HEK293 (cell line): ENCODE results near the gene PLCH2.
A peak's percentile ranks its signal among the peaks of the same experiment; 100 is the strongest.

ENCODE experiments used
- CTCF ChIA-PET: fragments of 350-600 bp; formaldehyde crosslinking; extraction: SDS; loops from one replicate; lab custom pipeline; 2021; ENCODE audit warnings: antibody characterized with exemption; lab: Yijun Ruan, JAX
- POLR2A ChIA-PET: fragments of 300-600 bp; formaldehyde crosslinking; extraction: SDS; loops from one replicate; lab custom pipeline; 2020; ENCODE audit warnings: antibody characterized with exemption, inconsistent platforms; lab: Yijun Ruan, JAX
- H3K27ac ChIP-seq: fragments of 200-500 bp; sonication (Bioruptor generic); 2 replicates; pipeline ENCODE4 v1.5.1; 2014; ENCODE audit warnings: low read depth, low read length, control low read depth, inconsistent platforms; ENCODE audit errors: extremely low read depth
- H3K36me3 ChIP-seq, 2 experiments: fragments of 200-500 bp in 1 of 2; sonication (Bioruptor generic) in 1 of 2; 1 replicate in 1 of 2; 2 replicates in 1 of 2; pipeline ENCODE4 v1.5.1; 2014 to 2017; ENCODE audit warnings: inconsistent platforms in 2 of 2, low read length in 2 of 2; ENCODE audit not compliant: control insufficient read depth in 2 of 2, insufficient read depth in 1 of 2
- H3K4me1 ChIP-seq: fragments of 200-500 bp; sonication (Bioruptor generic); 2 replicates; pipeline ENCODE4 v1.5.1; 2014; ENCODE audit warnings: mild to moderate bottlenecking, low read length, inconsistent platforms; ENCODE audit not compliant: control insufficient read depth, insufficient read depth
- H3K4me3 ChIP-seq: 2 replicates; pipeline ENCODE4 v1.5.1; 2011; ENCODE audit warnings: low read depth, mild to moderate bottlenecking, control low read depth, low read length, moderate library complexity
- H3K9me3 ChIP-seq: fragments of 200-500 bp; sonication (Bioruptor generic); 2 replicates; pipeline ENCODE4 v1.5.1; 2014; ENCODE audit warnings: low read depth, low read length, inconsistent platforms; ENCODE audit not compliant: control insufficient read depth, insufficient read depth
- EGR2 ChIP-seq: fragments of 450-650 bp; formaldehyde crosslinking; IDR thresholded peaks from 2 replicates; pipeline ENCODE4 v1.5.1; 2016; ENCODE audit warnings: low read depth, missing biosample characterization, missing genetic modification characterization
- GLIS1 ChIP-seq: fragments of 450-650 bp; formaldehyde crosslinking; IDR thresholded peaks from 2 replicates; pipeline ENCODE4 v1.5.1; 2016; ENCODE audit warnings: missing biosample characterization, missing genetic modification characterization
- GLIS2 ChIP-seq: fragments of 450-650 bp; formaldehyde crosslinking; IDR thresholded peaks from 2 replicates; pipeline ENCODE4 v1.5.1; 2016; ENCODE audit warnings: missing biosample characterization, missing genetic modification characterization
- HOXA7 ChIP-seq: sonication (generic); formaldehyde crosslinking; IDR thresholded peaks from 2 replicates; pipeline ENCODE4 v1.8.1; 2022; ENCODE audit warnings: missing genetic modification reagents, borderline replicate concordance
- HOXC10 ChIP-seq: sonication (generic); formaldehyde crosslinking; IDR thresholded peaks from 2 replicates; pipeline ENCODE4 v1.8.1; 2023; ENCODE audit warnings: mild to moderate bottlenecking, missing genetic modification reagents
- IKZF3 ChIP-seq: fragments of 450-650 bp; IDR thresholded peaks from 2 replicates; pipeline ENCODE4 v1.5.0; 2018; ENCODE audit warnings: missing biosample characterization, mild to moderate bottlenecking, missing genetic modification characterization, moderate library complexity
- KLF1 ChIP-seq: fragments of 450-650 bp; formaldehyde crosslinking; IDR thresholded peaks from 2 replicates; pipeline ENCODE4 v1.5.1; 2016; ENCODE audit warnings: missing biosample characterization, missing genetic modification characterization
- PATZ1 ChIP-seq: fragments of 450-650 bp; formaldehyde crosslinking; IDR thresholded peaks from 2 replicates; pipeline ENCODE4 v1.5.1; 2016; ENCODE audit warnings: missing biosample characterization, missing genetic modification characterization
- REST ChIP-seq: fragments of 450-650 bp; formaldehyde crosslinking; IDR thresholded peaks from 2 replicates; pipeline ENCODE4 v1.5.1; 2016; ENCODE audit warnings: missing biosample characterization, missing genetic modification characterization
- TRIM28 ChIP-seq: IDR thresholded peaks from 2 replicates; pipeline ENCODE4 v1.6.1; 2011; ENCODE audit warnings: low read length, control low read depth, borderline replicate concordance
- ZBTB8A ChIP-seq: fragments of 450-650 bp; formaldehyde crosslinking; IDR thresholded peaks from 2 replicates; pipeline ENCODE4 v1.5.1; 2016; ENCODE audit warnings: missing biosample characterization, missing genetic modification characterization
- ZFHX2 ChIP-seq: fragments of 450-650 bp; formaldehyde crosslinking; conservative IDR thresholded peaks from 2 replicates; pipeline ENCODE4 v1.5.1; 2016; ENCODE audit warnings: missing biosample characterization, missing genetic modification characterization
- ZFP3 ChIP-seq: fragments of 450-650 bp; formaldehyde crosslinking; IDR thresholded peaks from 2 replicates; pipeline ENCODE4 v1.5.1; 2016; ENCODE audit warnings: low read depth, missing biosample characterization, missing genetic modification characterization
- ZFP41 ChIP-seq: fragments of 450-650 bp; formaldehyde crosslinking; IDR thresholded peaks from 2 replicates; pipeline ENCODE4 v1.5.1; 2016; ENCODE audit warnings: missing biosample characterization, missing genetic modification characterization, borderline replicate concordance
- ZIC2 ChIP-seq: fragments of 450-650 bp; formaldehyde crosslinking; IDR thresholded peaks from 2 replicates; pipeline ENCODE4 v1.5.1; 2016; ENCODE audit warnings: missing biosample characterization, missing genetic modification characterization
- ZNF10 ChIP-seq: fragments of 450-650 bp; formaldehyde crosslinking; IDR thresholded peaks from 2 replicates; pipeline ENCODE4 v1.5.1; 2017; ENCODE audit warnings: missing biosample characterization, missing genetic modification characterization
- ZNF140 ChIP-seq: fragments of 450-650 bp; formaldehyde crosslinking; IDR thresholded peaks from 2 replicates; pipeline ENCODE4 v1.5.1; 2016; ENCODE audit warnings: missing biosample characterization, missing genetic modification characterization
- ZNF214 ChIP-seq: fragments of 450-650 bp; formaldehyde crosslinking; IDR thresholded peaks from 2 replicates; pipeline ENCODE4 v1.5.1; 2017; ENCODE audit warnings: missing biosample characterization, mild to moderate bottlenecking, missing genetic modification characterization, borderline replicate concordance
- ZNF416 ChIP-seq: fragments of 450-650 bp; formaldehyde crosslinking; IDR thresholded peaks from 2 replicates; pipeline ENCODE4 v1.5.1; 2016; ENCODE audit warnings: missing biosample characterization, missing genetic modification characterization
- ZNF549 ChIP-seq: fragments of 450-650 bp; IDR thresholded peaks from 2 replicates; pipeline ENCODE4 v1.5.1; 2018; ENCODE audit warnings: missing biosample characterization, missing genetic modification characterization, mild to moderate bottlenecking, inconsistent platforms, moderate library complexity
- ZNF768 ChIP-seq: fragments of 450-650 bp; formaldehyde crosslinking; IDR thresholded peaks from 2 replicates; pipeline ENCODE4 v1.5.1; 2018; ENCODE audit warnings: missing biosample characterization, mild to moderate bottlenecking, missing genetic modification characterization
- ZNF837 ChIP-seq: fragments of 450-650 bp; formaldehyde crosslinking; IDR thresholded peaks from 2 replicates; pipeline ENCODE4 v1.5.1; 2016; ENCODE audit warnings: missing biosample characterization, missing genetic modification characterization
- ZSCAN30 ChIP-seq: fragments of 450-650 bp; IDR thresholded peaks from 2 replicates; pipeline ENCODE4 v1.5.1; 2018; ENCODE audit warnings: missing biosample characterization, mild to moderate bottlenecking, missing genetic modification characterization, moderate library complexity

Gene PLCH2

GRCh38 chr1:2543543-2544092, 67.5 kb downstream of the PLCH2 start (continued):
- TF ChIP-seq ZIC2 (tag by site-specific recombination) (peak; percentile 86), KLF1 (tag by site-specific recombination) (peak; percentile 63), ZNF10 (tag by site-specific recombination) (peak; percentile 57; the same call in 1 of the 2 replicates), REST (tag by site-specific recombination) (no peak), ZFHX2 (tag by site-specific recombination) (peak; percentile 65)
- TF ChIP-seq, all 188 proteins: peak for 10

GRCh38 chr1:2544093-2544874, 68.2 kb downstream of the PLCH2 start:
- H3K4me1 ChIP-seq: peaks cover 6% of the 10 kb centered on the region
- no peaks in the 10 kb centered on the region for H3K36me3 ChIP-seq
- no peak for TF ChIP-seq ZFP41 (tag by site-specific recombination)
- TF ChIP-seq GLIS1 (tag by site-specific recombination): peak; percentile 43; the same call in 1 of the 2 replicates
- 0 out of 2 replicates have a peak, but pooled peaks have one; percentile 6 for TF ChIP-seq PATZ1 (tag by site-specific recombination)
- H3K4me3 ChIP-seq: no peak overlapping the region
- POLR2A ChIA-PET: interaction anchor here (0.5 to 1.4 kb wide), 3 partner anchors 9 to 99 kb away, joined by 3 to 8 read pairs (median 4); partner anchors contain the start of gene PANK4
- H3K9me3 ChIP-seq: no peaks in the 10 kb centered on the region
- H3K27ac ChIP-seq: no peak overlapping the region
- CTCF ChIA-PET: no interaction called here

GRCh38 chr1:2544875-2545640, 69.0 kb downstream of the PLCH2 start:
- Histone ChIP-seq H3K9me3 (no peaks in the 10 kb centered on the region), H3K27ac (no peak overlapping the region), H3K36me3 (no peaks in the 10 kb centered on the region), H3K4me3 (no peak overlapping the region), H3K4me1 (peaks cover 6% of the 10 kb centered on the region)
- ChIA-PET CTCF (interaction anchor here (0.6 to 3.8 kb wide), 2 partner anchors 130 to 138 kb away, joined by 3 to 31 read pairs; no protein-coding TSS in a partner anchor), POLR2A (interaction anchor here (0.7 to 2.9 kb wide), 8 partner anchors 19 to 140 kb away, joined by 3 to 33 read pairs (median 4); partner anchors contain the start of gene PANK4)
- TF ChIP-seq ZNF214 (no peak), TRIM28 (no peak), ZNF549 (tag by site-specific recombination) (no peak), ZNF416 (tag by site-specific recombination) (no peak), EGR2 (tag by site-specific recombination) (peak; percentile 52), GLIS2 (peak; percentile 45; the same call in 1 of the 2 replicates), ZBTB8A (tag by site-specific recombination) (0 out of 2 replicates have a peak, but pooled peaks have one; percentile 30), ZNF837 (tag by site-specific recombination) (no peak), ZFHX2 (tag by site-specific recombination) (peak; percentile 49; the same call in 1 of the 2 replicates), ZNF768 (tag by site-specific recombination) (no peak), PATZ1 (tag by site-specific recombination) (0 out of 2 replicates have a peak, but pooled peaks have one; percentile 3), HOXA7 (CRISPR knock-in tag) (no peak), HOXC10 (CRISPR knock-in tag) (no peak), ZSCAN30 (tag by site-specific recombination) (no peak), ZFP3 (tag by site-specific recombination) (no peak), IKZF3 (tag by site-specific recombination) (no peak), ZNF140 (tag by site-specific recombination) (no peak)
